Fibroblast of lung (primary cell): ENCODE data around the gene SMIM5.

Experiments used
- EZH2 ChIP-seq: IDR thresholded peaks from 2 replicates; pipeline ENCODE4 v1.5.1; 2012; ENCODE audit warnings: low read length, control low read depth, mild to moderate bottlenecking; ENCODE audit errors: missing control alignments
- TF ChIP-seq, protein P1 (sequence below), 2 donors: IDR thresholded peaks in 1 of 2; conservative IDR thresholded peaks in 1 of 2; 1 replicate in 1 of 2; 2 replicates in 1 of 2; pipeline ENCODE4 v1.5.1; 2011 to 2012; ENCODE audit warnings: low read length in 2 of 2, control low read depth in 1 of 2, inconsistent platforms in 1 of 2, low read depth in 1 of 2, mild to moderate bottlenecking in 1 of 2

DNA sequence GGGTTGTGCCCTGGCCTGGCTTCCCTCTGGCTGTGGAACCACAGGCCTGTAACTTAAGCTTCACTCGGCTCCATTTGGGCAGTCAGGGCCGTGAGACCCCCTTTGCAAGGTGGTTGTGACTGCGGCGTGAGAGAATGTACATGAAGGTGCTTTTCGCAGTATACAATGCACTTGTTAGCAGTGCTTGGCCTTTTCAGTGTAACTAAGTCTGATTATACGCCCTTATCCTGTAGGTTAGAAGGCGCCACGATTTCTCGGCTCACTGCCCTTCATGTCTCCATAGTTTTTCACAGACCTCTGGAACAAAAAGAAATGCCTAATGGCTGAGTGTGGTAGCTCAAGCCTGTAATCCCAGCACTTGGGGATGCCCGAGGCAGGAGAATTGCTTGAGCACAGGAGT is 47.2 kb downstream of the SMIM5 start:
- TF ChIP-seq, protein P1, sequence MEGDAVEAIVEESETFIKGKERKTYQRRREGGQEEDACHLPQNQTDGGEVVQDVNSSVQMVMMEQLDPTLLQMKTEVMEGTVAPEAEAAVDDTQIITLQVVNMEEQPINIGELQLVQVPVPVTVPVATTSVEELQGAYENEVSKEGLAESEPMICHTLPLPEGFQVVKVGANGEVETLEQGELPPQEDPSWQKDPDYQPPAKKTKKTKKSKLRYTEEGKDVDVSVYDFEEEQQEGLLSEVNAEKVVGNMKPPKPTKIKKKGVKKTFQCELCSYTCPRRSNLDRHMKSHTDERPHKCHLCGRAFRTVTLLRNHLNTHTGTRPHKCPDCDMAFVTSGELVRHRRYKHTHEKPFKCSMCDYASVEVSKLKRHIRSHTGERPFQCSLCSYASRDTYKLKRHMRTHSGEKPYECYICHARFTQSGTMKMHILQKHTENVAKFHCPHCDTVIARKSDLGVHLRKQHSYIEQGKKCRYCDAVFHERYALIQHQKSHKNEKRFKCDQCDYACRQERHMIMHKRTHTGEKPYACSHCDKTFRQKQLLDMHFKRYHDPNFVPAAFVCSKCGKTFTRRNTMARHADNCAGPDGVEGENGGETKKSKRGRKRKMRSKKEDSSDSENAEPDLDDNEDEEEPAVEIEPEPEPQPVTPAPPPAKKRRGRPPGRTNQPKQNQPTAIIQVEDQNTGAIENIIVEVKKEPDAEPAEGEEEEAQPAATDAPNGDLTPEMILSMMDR (conservative IDR thresholded peaks at IDR 0.05 in 1 of 2, IDR thresholded peaks at IDR 0.05 in 1 of 2; ENCODE audit: low read depth in 1 of 2, low read length in 2 of 2), result no peak
- TF ChIP-seq EZH2, result no peak
